HG02759 (cell line): ENCODE data around the gene PDLIM5.
"Not testable (repeated sequence)": the region's sequence is repeated elsewhere in the genome, so short reads cannot be mapped to it uniquely, and the experiment has no call there.

ENCODE experiments used
- ATAC-seq: cut with Tn5 transposase; IDR thresholded peaks from one replicate; pipeline ENCODE4 v1.9.1; 2021; ENCODE audit warnings: mild to moderate bottlenecking, moderate library complexity; ENCODE audit not compliant: unreplicated experiment

PDLIM5 gene

GRCh38 chr4:94461506-94461905 lies 9.8 kb downstream of the PDLIM5 start:
- no peak for ATAC-seq

- no peak for ATAC-seq
Observed at GRCh38 chr4:94462572-94462971, 10.8 kb downstream of the PDLIM5 start.

GRCh38 chr4:94463771-94464170 lies 12.0 kb downstream of the PDLIM5 start:
- no peak for ATAC-seq

GRCh38 chr4:94466371-94466770 lies 14.6 kb downstream of the PDLIM5 start:
- no peak for ATAC-seq

- no peak for ATAC-seq
Observed at GRCh38 chr4:94466923-94467322, 15.2 kb downstream of the PDLIM5 start.

- ATAC-seq, result no peak
Observed at GRCh38 chr4:94468093-94468769, 16.5 kb downstream of the PDLIM5 start.

- no peak for ATAC-seq
Observed at GRCh38 chr4:94469221-94469784, 17.6 kb downstream of the PDLIM5 start.

- ATAC-seq, result no peak
Observed at GRCh38 chr4:94470132-94470531, 18.4 kb downstream of the PDLIM5 start.

- not testable (repeated sequence) for ATAC-seq
Observed at GRCh38 chr4:94470782-94471181, 19.0 kb downstream of the PDLIM5 start.

- no peak for ATAC-seq
Observed at GRCh38 chr4:94472056-94472826, 20.5 kb downstream of the PDLIM5 start.

- no peak for ATAC-seq
Observed at GRCh38 chr4:94475050-94475449, 23.3 kb downstream of the PDLIM5 start.

GRCh38 chr4:94475794-94476193 lies 24.1 kb downstream of the PDLIM5 start:
- ATAC-seq, result no peak

GRCh38 chr4:94477227-94477626 lies 25.5 kb downstream of the PDLIM5 start:
- ATAC-seq, result no peak

- ATAC-seq, result not testable (repeated sequence)
Observed at GRCh38 chr4:94478805-94479204, 27.1 kb downstream of the PDLIM5 start.

- no peak for ATAC-seq
Observed at GRCh38 chr4:94479358-94480141, 27.8 kb downstream of the PDLIM5 start.

GRCh38 chr4:94480362-94480951 lies 28.7 kb downstream of the PDLIM5 start:
- no peak for ATAC-seq

GRCh38 chr4:94483895-94484294 lies 32.2 kb downstream of the PDLIM5 start:
- no peak for ATAC-seq

GRCh38 chr4:94484818-94485217 lies 33.1 kb downstream of the PDLIM5 start:
- ATAC-seq, result no peak

GRCh38 chr4:94486372-94486801 lies 34.6 kb downstream of the PDLIM5 start:
- no peak for ATAC-seq

GRCh38 chr4:94488670-94489069 lies 36.9 kb downstream of the PDLIM5 start:
- no peak for ATAC-seq

- no peak for ATAC-seq
Observed at GRCh38 chr4:94489098-94489497, 37.4 kb downstream of the PDLIM5 start.
